BJ (cell line): ENCODE results near the gene ENGASE. TPM values are rescaled to one million over a fixed set of nuclear protein-coding genes. Genes with fewer than 3 reads are reported as not detected.

Source experiments
- CTCF ChIA-PET: fragments of 350-600 bp; formaldehyde crosslinking; extraction: SDS; loops from one replicate; lab custom pipeline; 2021; ENCODE audit warnings: antibody characterized with exemption, inconsistent platforms; lab: Yijun Ruan, JAX
- POLR2A ChIA-PET: fragments of 300-600 bp; sonication (Branson Sonifier 250); formaldehyde crosslinking; extraction: SDS; loops from one replicate; lab custom pipeline; 2021; ENCODE audit warnings: antibody characterized with exemption; lab: Charles Lee
- DNase-seq: peaks from one replicate; pipeline ENCODE4 v3.0.0-alpha.2; 2011; ENCODE audit warnings: low read depth
- H3K27me3 ChIP-seq: 2 replicates; pipeline ENCODE4 v1.6.0; 2011; ENCODE audit warnings: low read length; ENCODE audit not compliant: control insufficient read depth, insufficient read depth
- H3K36me3 ChIP-seq: 2 replicates; pipeline ENCODE4 v1.5.1; 2011; ENCODE audit warnings: low read length; ENCODE audit not compliant: control insufficient read depth, insufficient read depth
- H3K4me3 ChIP-seq: 2 replicates; pipeline ENCODE4 v1.5.1; 2011; ENCODE audit warnings: low read depth, mild to moderate bottlenecking, control low read depth, low read length
- polyA plus RNA-seq: library from polyadenylated mRNA; depleted of rRNA; stranded (reverse); fragments of >200 nt; gene quantifications from 2 replicates; pipeline ENCODE4 v1.2.3, GENCODE V29; 2011; rRNA removed
- TF ChIP-seq, protein P1 (sequence below): IDR thresholded peaks from 2 replicates; pipeline ENCODE4 v1.5.1; 2011; ENCODE audit warnings: low read depth, mild to moderate bottlenecking, control low read depth, inconsistent platforms, low read length, moderate library complexity; ENCODE audit not compliant: insufficient read depth

The ENGASE gene
- polyA plus RNA-seq, 1 experiment: 7.4 TPM

DNA sequence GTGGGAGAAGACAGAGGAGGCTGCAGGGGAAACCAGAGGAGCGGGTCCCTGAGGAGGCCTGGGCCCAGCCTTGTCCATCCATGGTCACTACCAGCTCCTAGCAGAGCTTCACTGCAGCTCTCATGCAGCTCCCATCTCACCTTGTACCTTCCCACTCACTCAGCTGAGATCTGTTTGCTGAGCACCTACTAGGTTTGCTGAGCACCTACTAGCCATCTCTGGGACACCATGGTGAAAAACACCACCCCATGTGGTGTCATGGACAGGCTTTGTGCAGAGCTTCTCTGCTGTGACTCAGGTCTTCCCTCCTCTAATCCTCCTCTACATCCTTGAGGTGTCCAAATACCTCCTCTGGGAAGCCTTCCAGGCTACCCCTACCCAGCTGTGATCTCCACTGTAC lies 58.6 kb downstream of the ENGASE start:
- Histone ChIP-seq H3K4me3 (no peak overlapping the region), H3K27me3 (no peaks in the 10 kb centered on the region; the same call in 1 of the 2 replicates), H3K36me3 (no peaks in the 10 kb centered on the region)
- ChIA-PET CTCF (no interaction called here), POLR2A (no interaction called here)
- TF ChIP-seq, protein P1, sequence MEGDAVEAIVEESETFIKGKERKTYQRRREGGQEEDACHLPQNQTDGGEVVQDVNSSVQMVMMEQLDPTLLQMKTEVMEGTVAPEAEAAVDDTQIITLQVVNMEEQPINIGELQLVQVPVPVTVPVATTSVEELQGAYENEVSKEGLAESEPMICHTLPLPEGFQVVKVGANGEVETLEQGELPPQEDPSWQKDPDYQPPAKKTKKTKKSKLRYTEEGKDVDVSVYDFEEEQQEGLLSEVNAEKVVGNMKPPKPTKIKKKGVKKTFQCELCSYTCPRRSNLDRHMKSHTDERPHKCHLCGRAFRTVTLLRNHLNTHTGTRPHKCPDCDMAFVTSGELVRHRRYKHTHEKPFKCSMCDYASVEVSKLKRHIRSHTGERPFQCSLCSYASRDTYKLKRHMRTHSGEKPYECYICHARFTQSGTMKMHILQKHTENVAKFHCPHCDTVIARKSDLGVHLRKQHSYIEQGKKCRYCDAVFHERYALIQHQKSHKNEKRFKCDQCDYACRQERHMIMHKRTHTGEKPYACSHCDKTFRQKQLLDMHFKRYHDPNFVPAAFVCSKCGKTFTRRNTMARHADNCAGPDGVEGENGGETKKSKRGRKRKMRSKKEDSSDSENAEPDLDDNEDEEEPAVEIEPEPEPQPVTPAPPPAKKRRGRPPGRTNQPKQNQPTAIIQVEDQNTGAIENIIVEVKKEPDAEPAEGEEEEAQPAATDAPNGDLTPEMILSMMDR: no peak
- DNase-seq: no peak

DNA sequence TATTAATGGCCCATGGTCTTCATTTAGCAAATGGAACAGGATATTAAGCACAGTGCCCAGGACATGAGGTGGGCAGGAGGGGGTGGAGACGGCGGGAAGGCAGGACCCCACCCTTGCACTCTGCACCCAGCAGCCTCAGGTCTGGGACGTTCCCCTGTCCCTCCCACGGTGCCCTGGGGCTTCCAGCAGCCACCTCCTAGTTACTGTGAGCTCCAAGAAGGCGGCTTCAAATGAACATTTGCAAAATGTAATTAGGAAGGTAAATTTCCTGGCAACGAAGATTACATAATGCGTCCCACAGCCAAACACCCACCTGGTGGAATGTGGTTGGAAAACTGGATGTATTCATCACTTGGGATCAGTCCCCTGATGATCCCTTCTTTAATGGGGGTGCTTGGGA lies 59.4 kb downstream of the ENGASE start:
- DNase-seq: no peak
- POLR2A ChIA-PET: no interaction called here
- CTCF ChIA-PET: no interaction called here
- Histone ChIP-seq H3K4me3 (no peak overlapping the region), H3K36me3 (no peaks in the 10 kb centered on the region), H3K27me3 (no peaks in the 10 kb centered on the region; the same call in 1 of the 2 replicates)
- TF ChIP-seq, protein P1: no peak

GRCh38 chr17:79135011-79135410 lies 60.4 kb downstream of the ENGASE start:
- Histone ChIP-seq H3K27me3 (no peaks in the 10 kb centered on the region; the same call in 1 of the 2 replicates), H3K36me3 (no peaks in the 10 kb centered on the region), H3K4me3 (no peak overlapping the region)
- no peak for DNase-seq
- ChIA-PET CTCF (no interaction called here), POLR2A (no interaction called here)
- TF ChIP-seq, protein P1: no peak

DNA sequence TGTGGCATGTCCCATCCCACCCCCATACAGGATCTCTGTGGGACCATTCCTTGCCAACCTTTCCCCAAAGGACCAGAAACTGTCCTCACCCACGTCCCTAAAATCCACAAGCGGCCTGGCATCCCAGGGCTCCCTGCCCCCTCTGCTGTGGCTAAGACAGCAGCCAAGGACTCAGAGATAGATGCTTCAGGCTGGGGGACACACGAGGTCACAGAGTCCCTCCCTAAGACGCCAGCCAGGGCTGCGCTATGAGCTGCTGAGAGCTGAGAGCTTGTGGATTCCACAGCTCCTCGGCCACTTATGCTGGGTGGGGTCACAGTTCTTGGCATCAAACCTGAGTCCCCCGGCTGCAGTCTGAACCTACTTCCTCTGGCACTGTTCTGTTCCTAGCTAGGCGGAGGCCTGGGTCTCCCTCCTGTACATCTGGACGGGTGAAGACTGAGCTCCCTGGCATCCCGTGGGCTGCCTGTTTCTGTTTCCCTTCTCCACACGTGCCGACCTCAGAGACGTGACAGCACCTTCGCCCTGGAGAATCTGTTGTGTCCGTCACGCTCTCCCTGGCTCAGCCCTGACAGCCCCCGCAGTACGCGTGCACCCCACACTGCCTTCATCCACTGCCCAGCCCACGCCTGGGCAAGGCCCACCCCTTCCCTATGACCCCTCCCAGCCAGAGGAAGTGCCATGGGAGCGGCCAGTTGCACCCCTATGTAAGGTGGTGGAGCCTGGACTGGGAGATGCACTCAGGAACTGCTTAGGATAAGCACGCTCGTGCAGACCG lies 61.2 kb downstream of the ENGASE start:
- no peak for DNase-seq
- Histone ChIP-seq H3K27me3 (no peaks in the 10 kb centered on the region; the same call in 1 of the 2 replicates), H3K4me3 (no peak overlapping the region), H3K36me3 (no peaks in the 10 kb centered on the region)
- TF ChIP-seq, protein P1: no peak
- ChIA-PET POLR2A (no interaction called here), CTCF (no interaction called here)

Other genes starting within 250 kb of the ENGASE start
- 17.0 and 22.1 TPM in 2 replicates for gene USP36, start 234.0 kb upstream of the ENGASE start, polyA plus RNA-seq
- 0.13 and 0.15 TPM in 2 replicates for gene CEP295NL, start 171.6 kb upstream of the ENGASE start, polyA plus RNA-seq
- 319 and 361 TPM in 2 replicates for gene TIMP2, start 149.4 kb upstream of the ENGASE start, polyA plus RNA-seq
- gene LGALS3BP, start 94.9 kb upstream of the ENGASE start, polyA plus RNA-seq: 39.0 and 102 TPM in 2 replicates
- gene CANT1, start 65.1 kb upstream of the ENGASE start, polyA plus RNA-seq: 58.7 and 83.5 TPM in 2 replicates
- 13.8 and 20.7 TPM in 2 replicates for gene C1QTNF1, start 50.7 kb upstream of the ENGASE start, polyA plus RNA-seq